Right atrium auricular region (tissue), 2 donors: ENCODE data around the gene TNS3. TPM values are rescaled to one million over a fixed set of nuclear protein-coding genes. Genes with fewer than 3 reads are reported as not detected.

ENCODE experiments used
- DNase-seq: peaks from one replicate; pipeline ENCODE4 v3.0.0-alpha.2; 2019; ENCODE audit warnings: low spot score
- H3K27ac ChIP-seq, 2 donors: fragments of 200-600 bp; sonication (generic); 1 replicate in 1 of 2; 2 replicates in 1 of 2; pipeline ENCODE4 v1.5.1; 2016 to 2019
- H3K27me3 ChIP-seq, 2 donors: fragments of 200-600 bp; sonication (generic); one replicate each; pipeline versions ENCODE4 v1.5.1 to v1.6.0; 2017 to 2019
- H3K36me3 ChIP-seq: fragments of 200-600 bp; sonication (generic); one replicate; pipeline ENCODE4 v1.5.1; 2016
- H3K4me1 ChIP-seq, 2 donors: fragments of 200-600 bp; sonication (generic); one replicate each; pipeline versions ENCODE4 v1.5.1 to v1.6.0; 2017 to 2019
- H3K4me3 ChIP-seq, 2 donors: fragments of 200-600 bp; sonication (generic); 1 replicate in 1 of 2; 2 replicates in 1 of 2; pipeline ENCODE4 v1.5.1; 2017 to 2019; ENCODE audit warnings: mild to moderate bottlenecking in 1 of 2, moderate library complexity in 1 of 2
- H3K9me3 ChIP-seq, 2 donors: fragments of 200-600 bp; sonication (generic); one replicate each; pipeline ENCODE4 v1.5.1; 2019
- total RNA-seq, 2 donors: library from RNA; depleted of rRNA; stranded (reverse); fragments of >200 nt; gene quantifications; one replicate each; pipeline ENCODE4 v1.1.0, GENCODE V29; 2016
- TF ChIP-seq, protein P1 (sequence below), 2 donors: fragments of 200-600 bp; sonication (generic); IDR thresholded peaks; one replicate each; pipeline ENCODE4 v1.5.1; 2019; ENCODE audit warnings: antibody characterized with exemption in 2 of 2

Gene TNS3
- total RNA-seq, 2 donors from 2014 or later = 39.7 to 44.4 TPM

GRCh38 chr7:47290466-47290865 is 291.4 kb downstream of the TNS3 start:
- Histone ChIP-seq H3K9me3 (no peaks in the 10 kb centered on the region), H3K4me3 (no peak overlapping the region), H3K27ac (peak overlapping the region in 1 of 2 donors; percentile 52), H3K4me1 (peaks cover 0 to 67% of the 10 kb centered on the region in 2 donors), H3K36me3 (peaks cover 52% of the 10 kb centered on the region), H3K27me3 (no peaks in the 10 kb centered on the region)
- TF ChIP-seq, protein P1, sequence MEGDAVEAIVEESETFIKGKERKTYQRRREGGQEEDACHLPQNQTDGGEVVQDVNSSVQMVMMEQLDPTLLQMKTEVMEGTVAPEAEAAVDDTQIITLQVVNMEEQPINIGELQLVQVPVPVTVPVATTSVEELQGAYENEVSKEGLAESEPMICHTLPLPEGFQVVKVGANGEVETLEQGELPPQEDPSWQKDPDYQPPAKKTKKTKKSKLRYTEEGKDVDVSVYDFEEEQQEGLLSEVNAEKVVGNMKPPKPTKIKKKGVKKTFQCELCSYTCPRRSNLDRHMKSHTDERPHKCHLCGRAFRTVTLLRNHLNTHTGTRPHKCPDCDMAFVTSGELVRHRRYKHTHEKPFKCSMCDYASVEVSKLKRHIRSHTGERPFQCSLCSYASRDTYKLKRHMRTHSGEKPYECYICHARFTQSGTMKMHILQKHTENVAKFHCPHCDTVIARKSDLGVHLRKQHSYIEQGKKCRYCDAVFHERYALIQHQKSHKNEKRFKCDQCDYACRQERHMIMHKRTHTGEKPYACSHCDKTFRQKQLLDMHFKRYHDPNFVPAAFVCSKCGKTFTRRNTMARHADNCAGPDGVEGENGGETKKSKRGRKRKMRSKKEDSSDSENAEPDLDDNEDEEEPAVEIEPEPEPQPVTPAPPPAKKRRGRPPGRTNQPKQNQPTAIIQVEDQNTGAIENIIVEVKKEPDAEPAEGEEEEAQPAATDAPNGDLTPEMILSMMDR (IDR thresholded peaks at IDR 0.05) = no peak
- no peak for DNase-seq

DNA sequence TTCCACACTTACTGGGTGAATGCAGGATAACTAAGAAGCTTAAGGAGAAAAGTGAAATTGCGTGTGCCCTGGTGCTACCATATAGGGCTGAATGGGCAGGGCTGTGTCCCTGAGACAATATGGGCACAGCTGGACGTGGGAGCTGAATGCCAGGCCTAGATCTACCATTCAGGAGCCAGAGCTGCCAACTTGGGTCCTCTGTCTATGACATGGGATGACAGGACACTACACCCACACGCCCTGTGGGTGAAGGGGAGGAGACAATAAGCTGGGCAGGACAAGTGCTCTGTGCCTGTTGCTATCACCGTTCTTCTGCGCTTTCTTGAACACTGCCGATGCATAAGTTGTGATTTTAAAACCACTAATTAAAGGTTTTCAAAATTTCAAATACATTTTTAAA is 293.9 kb downstream of the TNS3 start:
- TF ChIP-seq, protein P1 (IDR thresholded peaks at IDR 0.05) = no peak
- H3K4me1 ChIP-seq = peaks cover 0 to 45% of the 10 kb centered on the region in 2 donors
- peaks cover 65% of the 10 kb centered on the region for H3K36me3 ChIP-seq
- no peak overlapping the region for H3K4me3 ChIP-seq
- no peaks in the 10 kb centered on the region for H3K27me3 ChIP-seq
- H3K27ac ChIP-seq = peak overlapping the region; percentile 39 to 70
- peak; percentile 59 for DNase-seq
- no peaks in the 10 kb centered on the region for H3K9me3 ChIP-seq

DNA sequence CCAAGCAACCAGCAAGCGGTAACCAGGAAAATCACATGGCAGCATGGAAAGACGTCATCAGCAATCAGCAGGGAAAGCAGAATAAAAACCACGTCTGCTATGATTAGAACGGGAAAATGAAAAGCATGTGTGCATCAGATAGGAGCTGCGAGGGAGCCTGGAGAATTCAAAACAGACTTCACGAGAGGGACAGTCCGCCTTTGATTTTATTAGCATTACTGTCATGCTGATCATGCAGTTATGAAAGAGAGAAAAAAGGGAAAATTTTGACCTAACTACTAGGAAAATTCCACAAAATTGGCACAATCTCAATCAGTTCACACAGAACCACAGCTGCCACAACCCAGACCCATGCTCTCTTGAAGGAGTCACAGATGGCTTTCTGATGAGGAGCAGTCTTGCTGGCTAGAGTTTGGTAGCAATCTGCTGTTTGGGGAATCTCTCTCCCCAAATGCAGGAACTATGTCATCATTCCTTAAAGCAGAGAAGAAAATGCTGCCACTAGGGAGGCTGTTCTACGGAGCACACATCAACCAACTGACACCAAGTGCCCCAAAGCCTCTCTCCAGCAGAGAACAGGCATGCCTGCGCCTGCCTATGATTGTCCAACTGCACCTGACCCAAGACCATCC is 295.9 kb downstream of the TNS3 start:
- Histone ChIP-seq H3K27me3 (no peaks in the 10 kb centered on the region), H3K27ac (peak overlapping the region; percentile 39 to 75), H3K4me3 (no peak overlapping the region), H3K4me1 (peaks cover 0 to 24% of the 10 kb centered on the region in 2 donors), H3K9me3 (no peaks in the 10 kb centered on the region), H3K36me3 (peaks cover 65% of the 10 kb centered on the region)
- DNase-seq = peak; percentile 55
- TF ChIP-seq, protein P1 (IDR thresholded peaks at IDR 0.05) = peak in 1 of 2 donors; percentile 41

- peak; percentile 32 for DNase-seq
- Histone ChIP-seq H3K27ac (peak overlapping the region; percentile 39 to 75), H3K36me3 (peaks cover 63% of the 10 kb centered on the region)
Measured at GRCh38 chr7:47284691-47285635, 296.9 kb downstream of the TNS3 start.

GRCh38 chr7:47283497-47284131 is 298.3 kb downstream of the TNS3 start:
- Histone ChIP-seq H3K4me3 (no peak overlapping the region), H3K36me3 (peaks cover 69% of the 10 kb centered on the region), H3K9me3 (no peaks in the 10 kb centered on the region), H3K27ac (no peak overlapping the region), H3K4me1 (peaks cover 0 to 17% of the 10 kb centered on the region in 2 donors), H3K27me3 (no peaks in the 10 kb centered on the region)
- no peak for DNase-seq
- TF ChIP-seq, protein P1 (IDR thresholded peaks at IDR 0.05) = no peak

More at GRCh38 chr7:47284691-47285635, 296.9 kb downstream of the TNS3 start:
- TF ChIP-seq, protein P1 (IDR thresholded peaks at IDR 0.05) = no peak
- no peaks in the 10 kb centered on the region for H3K9me3 ChIP-seq
- H3K4me1 ChIP-seq = peaks cover 0 to 19% of the 10 kb centered on the region in 2 donors
- H3K27me3 ChIP-seq = no peaks in the 10 kb centered on the region
- H3K4me3 ChIP-seq = no peak overlapping the region
